H9 (cell line): ENCODE results near the gene ZNF853. TPM values are rescaled to one million over a fixed set of nuclear protein-coding genes. Genes with fewer than 3 reads are reported as not detected.

Source experiments
- DNase-seq: peaks from one replicate; pipeline ENCODE4 v3.0.0-alpha.2; 2017
- H2AFZ ChIP-seq: one replicate; pipeline ENCODE4 v1.6.1; 2013; ENCODE audit warnings: mild to moderate bottlenecking, low read length, control low read depth, moderate library complexity
- H2AK5ac ChIP-seq: 2 replicates; pipeline ENCODE4 v1.6.1; 2013; ENCODE audit warnings: low read length, control low read depth, mixed read lengths; ENCODE audit not compliant: insufficient read length
- H2BK120ac ChIP-seq: one replicate; pipeline ENCODE4 v1.6.1; 2013; ENCODE audit warnings: low read depth, mild to moderate bottlenecking, low read length, control low read depth, inconsistent platforms; ENCODE audit not compliant: poor library complexity, severe bottlenecking
- H2BK12ac ChIP-seq: 2 replicates; pipeline ENCODE4 v1.6.1; 2013; ENCODE audit warnings: low read length, control low read depth, mixed read lengths, low read depth; ENCODE audit not compliant: insufficient read length
- H2BK15ac ChIP-seq: 2 replicates; pipeline ENCODE4 v1.6.1; 2013; ENCODE audit warnings: low read depth, low read length, control low read depth
- H2BK20ac ChIP-seq: one replicate; pipeline ENCODE4 v1.6.1; 2013; ENCODE audit warnings: low read depth, mild to moderate bottlenecking, low read length, control low read depth, inconsistent platforms; ENCODE audit not compliant: poor library complexity, severe bottlenecking
- H2BK5ac ChIP-seq: 2 replicates; pipeline ENCODE4 v1.6.1; 2013; ENCODE audit warnings: low read length, control low read depth, mixed read lengths; ENCODE audit not compliant: insufficient read length
- H3K14ac ChIP-seq: 2 replicates; pipeline ENCODE4 v1.6.1; 2013; ENCODE audit warnings: low read length, control low read depth; ENCODE audit not compliant: insufficient read depth
- H3K18ac ChIP-seq: 2 replicates; pipeline ENCODE4 v1.6.1; 2013; ENCODE audit warnings: low read depth, mild to moderate bottlenecking, mixed read lengths, low read length, control low read depth; ENCODE audit not compliant: insufficient read length
- H3K23ac ChIP-seq: 2 replicates; pipeline ENCODE4 v1.6.1; 2013; ENCODE audit warnings: low read length, control low read depth, mixed read lengths, low read depth; ENCODE audit not compliant: insufficient read length
- H3K23me2 ChIP-seq: 2 replicates; pipeline ENCODE4 v1.6.1; 2013; ENCODE audit warnings: low read depth, mild to moderate bottlenecking, mixed read lengths, low read length, control low read depth; ENCODE audit not compliant: insufficient read length, poor library complexity, severe bottlenecking
- H3K27ac ChIP-seq: 2 replicates; pipeline ENCODE4 v1.5.1; 2013; ENCODE audit warnings: low read length, control low read depth, mixed read lengths, low read depth; ENCODE audit not compliant: insufficient read length
- H3K27me3 ChIP-seq: 2 replicates; pipeline ENCODE4 v1.6.1; 2013; ENCODE audit warnings: low read length, control low read depth, inconsistent platforms; ENCODE audit not compliant: insufficient read depth
- H3K4ac ChIP-seq: 2 replicates; pipeline ENCODE4 v1.6.1; 2013; ENCODE audit warnings: low read depth, mild to moderate bottlenecking, control low read depth, inconsistent platforms, low read length, moderate library complexity
- H3K4me1 ChIP-seq: 2 replicates; pipeline ENCODE4 v1.6.1; 2013; ENCODE audit warnings: low read length, control low read depth, inconsistent platforms; ENCODE audit not compliant: insufficient read depth
- H3K4me2 ChIP-seq: 2 replicates; pipeline ENCODE4 v1.6.1; 2013; ENCODE audit warnings: low read length, control low read depth, mixed read lengths; ENCODE audit not compliant: insufficient read length, insufficient read depth
- H3K56ac ChIP-seq: 2 replicates; pipeline ENCODE4 v1.6.1; 2013; ENCODE audit warnings: low read depth, mild to moderate bottlenecking, mixed read lengths, low read length, control low read depth; ENCODE audit not compliant: insufficient read length
- H3K79me1 ChIP-seq: 2 replicates; pipeline ENCODE4 v1.6.1; 2013; ENCODE audit warnings: low read depth, mild to moderate bottlenecking, moderate library complexity, low read length, control low read depth, inconsistent platforms; ENCODE audit not compliant: insufficient read depth, poor library complexity, severe bottlenecking
- H3K79me2 ChIP-seq: 2 replicates; pipeline ENCODE4 v1.6.1; 2013; ENCODE audit warnings: low read length, control low read depth, inconsistent platforms; ENCODE audit not compliant: insufficient read depth
- H3K9ac ChIP-seq: 2 replicates; pipeline ENCODE4 v1.6.1; 2013; ENCODE audit warnings: low read length, control low read depth, mixed read lengths; ENCODE audit not compliant: insufficient read length; ENCODE audit errors: extremely low read depth
- H3K9me3 ChIP-seq: one replicate; pipeline ENCODE4 v1.6.1; 2013; ENCODE audit warnings: low read depth, low read length, inconsistent platforms; ENCODE audit not compliant: control insufficient read depth
- H3T11ph ChIP-seq: one replicate; pipeline ENCODE4 v1.6.1; 2013; ENCODE audit warnings: mild to moderate bottlenecking, low read length, control low read depth, inconsistent platforms
- H4K20me1 ChIP-seq: one replicate; pipeline ENCODE4 v1.6.1; 2013; ENCODE audit not compliant: control insufficient read depth, insufficient read length, insufficient read depth
- H4K5ac ChIP-seq: 2 replicates; pipeline ENCODE4 v1.6.1; 2013; ENCODE audit warnings: low read depth, mild to moderate bottlenecking, mixed read lengths, low read length, control low read depth; ENCODE audit not compliant: insufficient read length
- H4K8ac ChIP-seq: replicated peaks from 2 replicates; pipeline ENCODE4 v1.6.1; 2013; ENCODE audit warnings: low read length, control low read depth, mixed read lengths, low read depth; ENCODE audit not compliant: insufficient read length
- H4K91ac ChIP-seq: 2 replicates; pipeline ENCODE4 v1.6.1; 2013; ENCODE audit warnings: low read depth, mild to moderate bottlenecking, moderate library complexity, mixed read lengths, low read length, control low read depth; ENCODE audit not compliant: insufficient read length
- H3K27ac Mint-ChIP-seq, 3 experiments: 2 replicates in 2 of 3; 3 replicates in 1 of 3; pipeline ENCODE4 v1.8.0; 2020 to 2021; ENCODE audit warnings: mixed read lengths in 3 of 3, mild to moderate bottlenecking in 1 of 3, moderate library complexity in 1 of 3
- H3K27me3 Mint-ChIP-seq: 2 replicates; pipeline ENCODE4 v1.8.0; 2021; ENCODE audit warnings: low read depth, mild to moderate bottlenecking, moderate library complexity, mixed read lengths
- H3K36me3 Mint-ChIP-seq, 3 experiments: 2 replicates in 2 of 3; 3 replicates in 1 of 3; pipeline ENCODE4 v1.8.0; 2020 to 2021; ENCODE audit warnings: low read depth in 3 of 3, mixed read lengths in 3 of 3; ENCODE audit not compliant: insufficient read depth in 1 of 3
- H3K4me1 Mint-ChIP-seq, 2 experiments: 2 replicates each; pipeline ENCODE4 v1.8.0; 2020; ENCODE audit warnings: mixed read lengths in 2 of 2
- H3K4me3 Mint-ChIP-seq, 2 experiments: 2 replicates in 1 of 2; 3 replicates in 1 of 2; pipeline ENCODE4 v1.8.0; 2020 to 2021; ENCODE audit warnings: mild to moderate bottlenecking in 2 of 2, mixed read lengths in 2 of 2, moderate library complexity in 1 of 2
- H3K9me3 Mint-ChIP-seq, 2 experiments: 2 replicates in 1 of 2; 3 replicates in 1 of 2; pipeline ENCODE4 v1.8.0; 2020; ENCODE audit warnings: mild to moderate bottlenecking in 2 of 2, mixed read lengths in 2 of 2, moderate library complexity in 1 of 2
- CTCF ChIP-seq: fragments of 200-600 bp; sonication (generic); conservative IDR thresholded peaks from 3 replicates; pipeline ENCODE4 v1.8.0; 2021; ENCODE audit warnings: antibody characterized with exemption, mild to moderate bottlenecking
- WGBS: extraction: QIAGEN DNeasy Blood & Tissue Kit; methylation state at CpG from one replicate; pipeline ENCODE4 v1.1.7; 2013; ENCODE audit warnings: missing lambda C conversion rate, low lambda C conversion rate, mixed read lengths; ENCODE audit not compliant: insufficient read length; ENCODE audit errors: extremely low coverage; 5-methylcytosine and 5-hydroxymethylcytosine counted together
- total RNA-seq: library from RNA; stranded (reverse); gene quantifications from 2 replicates; pipeline ENCODE4 v1.2.1, GENCODE V29; 2021

The ZNF853 gene
- total RNA-seq, 1 experiment from 2014 or later, result 9.6 TPM

GRCh38 chr7:6646465-6646864 lies 31.1 kb downstream of the ZNF853 start:
- no peaks in the 10 kb centered on the region for H3K27me3 Mint-ChIP-seq
- no peaks in the 10 kb centered on the region for H3K4me1 Mint-ChIP-seq
- H2AFZ ChIP-seq, result no peak overlapping the region
- no peak overlapping the region for H3K23ac ChIP-seq
- H4K5ac ChIP-seq, result no peak overlapping the region
- H3K4ac ChIP-seq, result no peak overlapping the region
- H3K27me3 ChIP-seq, result no peaks in the 10 kb centered on the region
- WGBS, result no CpG with 5 or more reads among the region's 8 CpGs
- no peaks in the 10 kb centered on the region for H3K4me1 ChIP-seq
- no peak overlapping the region for H3K18ac ChIP-seq
- TF ChIP-seq CTCF, result no peak
- H4K8ac ChIP-seq, result no peak overlapping the region
- no peak overlapping the region for H3K56ac ChIP-seq
- peaks cover 7 to 41% (median 21%) of the 10 kb centered on the region in 3 experiments for H3K36me3 Mint-ChIP-seq
- H2BK5ac ChIP-seq, result no peak overlapping the region
- no peak overlapping the region for H3K9ac ChIP-seq
- no peak for DNase-seq
- no peaks in the 10 kb centered on the region for H3K9me3 ChIP-seq
- no peaks in the 10 kb centered on the region for H3K79me2 ChIP-seq
- H4K91ac ChIP-seq, result no peak overlapping the region
- H3K23me2 ChIP-seq, result no peaks in the 10 kb centered on the region
- H3K79me1 ChIP-seq, result no peaks in the 10 kb centered on the region
- H3K4me2 ChIP-seq, result no peak overlapping the region
- no peak overlapping the region for H2BK20ac ChIP-seq
- peak overlapping the region in 1 of 3 experiments; percentile 34; a peak in 1 of 7 replicates for H3K27ac Mint-ChIP-seq
- no peak overlapping the region for H2BK15ac ChIP-seq
- H3K14ac ChIP-seq, result no peak overlapping the region
- no peak overlapping the region for H3K4me3 Mint-ChIP-seq
- H2BK12ac ChIP-seq, result no peak overlapping the region
- no peaks in the 10 kb centered on the region for H4K20me1 ChIP-seq
- H3T11ph ChIP-seq, result no peak overlapping the region
- peaks cover 0 to 4% of the 10 kb centered on the region in 2 experiments; a peak in 1 of 5 replicates for H3K9me3 Mint-ChIP-seq
- no peak overlapping the region for H3K27ac ChIP-seq
- H2AK5ac ChIP-seq, result no peak overlapping the region
- H2BK120ac ChIP-seq, result no peak overlapping the region
